Common myeloid progenitor, CD34-positive (primary cell): ENCODE measurements around the gene S100PBP.

Experiments
- CTCF ChIA-PET: fragments of 350-600 bp; sonication (Branson Sonifier 250); formaldehyde crosslinking; loops from one replicate; lab custom pipeline; 2021; ENCODE audit warnings: antibody characterized with exemption; lab: Charles Lee
- POLR2A ChIA-PET: fragments of 350-600 bp; sonication (Branson Sonifier 250); formaldehyde crosslinking; loops from one replicate; lab custom pipeline; 2021; ENCODE audit warnings: antibody characterized with exemption; lab: Charles Lee
- DNase-seq, 3 donors: peaks; one replicate each; pipeline versions ENCODE4 v3.0.0 to v3.0.0-alpha.2; 2013
- H3K27ac ChIP-seq, 2 experiments: 1 replicate in 1 of 2; 2 replicates in 1 of 2; pipeline ENCODE4 v1.7.0; 2013; ENCODE audit warnings: inconsistent platforms in 2 of 2, low read length in 2 of 2, mild to moderate bottlenecking in 2 of 2, low read depth in 1 of 2, moderate library complexity in 1 of 2; ENCODE audit not compliant: severe bottlenecking in 2 of 2, insufficient read depth in 1 of 2, poor library complexity in 1 of 2
- H3K27me3 ChIP-seq, 5 experiments: replicated peaks in 2 of 5; 1 replicate in 3 of 5; 2 replicates in 2 of 5; pipeline versions ENCODE4 v1.6.1 to v1.7.0; 2013; ENCODE audit warnings: low read length in 4 of 5, mild to moderate bottlenecking in 2 of 5, moderate library complexity in 2 of 5, inconsistent platforms in 1 of 5; ENCODE audit not compliant: insufficient read depth in 5 of 5, control insufficient read depth in 4 of 5
- H3K36me3 ChIP-seq, 4 experiments: 1 replicate in 2 of 4; 2 replicates in 2 of 4; pipeline versions ENCODE4 v1.6.1 to v1.7.0; 2013; ENCODE audit warnings: low read length in 3 of 4, control low read depth in 1 of 4, mild to moderate bottlenecking in 1 of 4; ENCODE audit not compliant: control insufficient read depth in 4 of 4, insufficient read depth in 4 of 4
- H3K4me1 ChIP-seq, 4 experiments: 1 replicate in 3 of 4; 2 replicates in 1 of 4; pipeline versions ENCODE4 v1.6.1 to v1.7.1; 2013; ENCODE audit warnings: low read length in 3 of 4, mild to moderate bottlenecking in 3 of 4, control low read depth in 1 of 4, inconsistent platforms in 1 of 4, moderate library complexity in 1 of 4; ENCODE audit not compliant: control insufficient read depth in 4 of 4, insufficient read depth in 4 of 4; ENCODE audit errors: control extremely low read depth in 1 of 4
- H3K4me3 ChIP-seq, 7 experiments: 1 replicate in 4 of 7; 2 replicates in 3 of 7; pipeline versions ENCODE4 v1.5.1 to v1.7.0; 2013; ENCODE audit warnings: mild to moderate bottlenecking in 7 of 7, low read length in 6 of 7, moderate library complexity in 6 of 7, inconsistent platforms in 2 of 7, low read depth in 2 of 7, control low read depth in 1 of 7; ENCODE audit not compliant: insufficient read depth in 4 of 7, control insufficient read depth in 1 of 7; ENCODE audit errors: extremely low read depth in 1 of 7
- H3K9me3 ChIP-seq, 5 experiments: 1 replicate in 4 of 5; 2 replicates in 1 of 5; pipeline versions ENCODE4 v1.6.1 to v1.7.1; 2013; ENCODE audit warnings: low read length in 4 of 5, mild to moderate bottlenecking in 2 of 5, inconsistent platforms in 1 of 5, low read depth in 1 of 5, moderate library complexity in 1 of 5; ENCODE audit not compliant: control insufficient read depth in 4 of 5, insufficient read depth in 2 of 5; ENCODE audit errors: control extremely low read depth in 1 of 5
- WGBS: methylation state at CpG from one replicate; pipeline ENCODE4 v1.1.5; 2013; ENCODE audit not compliant: insufficient coverage; 5-methylcytosine and 5-hydroxymethylcytosine counted together

S100PBP gene

DNA sequence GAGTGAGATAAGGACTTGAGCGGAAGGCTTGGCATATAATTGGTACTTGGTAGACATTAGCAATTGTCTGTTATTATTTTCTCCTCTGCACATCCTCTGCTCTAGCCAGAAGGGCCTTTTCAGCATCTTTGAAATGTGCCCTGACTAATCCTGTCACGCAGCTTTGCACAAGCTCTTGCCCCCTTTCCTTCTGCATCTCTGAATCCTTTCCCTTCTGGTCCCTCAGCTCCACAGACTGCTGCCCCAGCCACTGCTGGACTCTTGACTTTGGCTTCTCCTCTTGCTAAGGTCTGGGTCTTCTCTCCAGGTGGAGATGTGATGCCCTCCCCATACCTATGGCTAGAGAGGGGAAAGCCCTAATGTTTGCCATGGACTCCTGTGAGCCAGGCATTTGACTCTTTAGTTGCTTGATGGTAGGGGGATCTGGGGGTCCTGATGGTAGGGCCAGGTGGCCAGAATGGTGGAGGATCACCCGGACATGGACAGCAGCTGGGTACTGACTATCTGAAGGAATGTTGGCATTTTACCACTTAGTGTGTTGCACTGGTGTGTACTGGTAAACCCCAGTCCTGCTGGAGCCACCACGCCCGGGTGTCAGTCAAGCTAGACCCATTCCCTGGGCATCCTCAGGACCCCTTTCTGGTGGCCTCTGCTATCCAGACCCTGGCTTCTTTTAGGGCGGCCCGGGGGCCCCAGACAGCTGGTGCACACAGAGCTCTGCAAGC is 73.2 kb downstream of the S100PBP start:
- H3K36me3 ChIP-seq = no peaks in the 10 kb centered on the region
- ChIA-PET CTCF (interaction anchor here (1.0 to 5.2 kb wide), 9 partner anchors 9 to 196 kb away, joined by 3 to 23 read pairs (median 6); no protein-coding TSS in a partner anchor), POLR2A (no interaction called here)
- no peak overlapping the region for H3K4me3 ChIP-seq
- no peak overlapping the region for H3K27ac ChIP-seq
- DNase-seq = no peak
- H3K27me3 ChIP-seq = peaks cover 0 to 98% (median 37%) of the 10 kb centered on the region in 5 experiments
- H3K4me1 ChIP-seq = peaks cover 0 to 24% (median 17%) of the 10 kb centered on the region in 4 experiments
- peaks cover 0 to 5% (median 0%) of the 10 kb centered on the region in 5 experiments for H3K9me3 ChIP-seq
- 92% methylated on average over 5 of the region's 7 CpGs for WGBS

DNA sequence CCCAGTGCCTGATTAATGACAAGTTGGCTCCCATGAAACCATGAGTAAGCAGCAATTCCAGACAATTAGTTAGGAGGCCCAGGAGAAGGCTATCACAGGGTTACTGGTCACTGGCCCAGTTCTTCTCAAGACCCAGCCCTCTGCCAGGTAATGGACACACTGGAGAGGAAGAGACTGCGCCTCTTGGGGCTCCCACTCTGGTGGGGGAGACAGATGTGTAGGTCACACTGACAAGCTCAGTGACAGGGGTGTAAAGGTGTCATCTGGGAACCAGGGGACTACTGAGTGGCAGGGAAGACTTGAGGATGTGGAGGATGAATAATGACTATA is 73.8 kb downstream of the S100PBP start:
- DNase-seq = no peak
- H3K9me3 ChIP-seq = peaks cover 0 to 5% (median 0%) of the 10 kb centered on the region in 5 experiments
- H3K4me3 ChIP-seq = no peak overlapping the region
- no peaks in the 10 kb centered on the region for H3K36me3 ChIP-seq
- peaks cover 0 to 98% (median 37%) of the 10 kb centered on the region in 5 experiments for H3K27me3 ChIP-seq
- WGBS = no CpG with 5 or more reads among the region's 1 CpG
- H3K27ac ChIP-seq = no peak overlapping the region
- ChIA-PET CTCF (interaction anchor here (1.0 to 5.2 kb wide), 7 partner anchors 9 to 195 kb away, joined by 3 to 23 read pairs (median 8); no protein-coding TSS in a partner anchor), POLR2A (no interaction called here)
- peaks cover 0 to 21% (median 12%) of the 10 kb centered on the region in 4 experiments for H3K4me1 ChIP-seq

DNA sequence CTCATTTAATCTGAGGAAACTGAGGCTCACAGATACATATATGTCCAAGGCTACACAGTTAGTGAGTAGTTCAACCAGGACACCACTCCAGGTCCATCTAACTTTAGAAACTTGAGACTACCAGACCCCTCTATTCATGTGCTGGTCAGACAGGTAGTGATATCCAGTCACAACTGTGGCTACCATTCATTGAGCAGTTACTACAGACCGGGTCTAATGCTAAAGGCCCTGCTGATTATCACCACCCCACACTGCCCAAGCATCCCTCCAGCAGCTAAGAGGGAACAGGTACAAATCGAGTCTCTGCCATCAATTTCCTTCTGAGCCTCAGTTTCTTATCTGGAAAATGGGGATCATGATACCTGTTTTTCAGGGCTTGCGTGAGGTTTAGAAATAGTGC is 74.2 kb downstream of the S100PBP start:
- no peaks in the 10 kb centered on the region for H3K36me3 ChIP-seq
- WGBS = 96% methylated on average over 3 of the region's 3 CpGs
- DNase-seq = no peak

GRCh38 chr1:32892368-32893197 is 75.1 kb downstream of the S100PBP start:
- Histone ChIP-seq H3K27me3 (peaks cover 0 to 93% (median 40%) of the 10 kb centered on the region in 5 experiments), H3K4me3 (peak overlapping the region in 5 of 7 experiments; percentile 6 to 67 (median 52)), H3K9me3 (peaks cover 0 to 5% (median 0%) of the 10 kb centered on the region in 5 experiments), H3K4me1 (peaks cover 0 to 16% (median 11%) of the 10 kb centered on the region in 4 experiments), H3K36me3 (no peaks in the 10 kb centered on the region), H3K27ac (no peak overlapping the region)
- ChIA-PET CTCF (interaction anchor here (0.8 to 5.2 kb wide), 13 partner anchors 9 to 194 kb away, joined by 3 to 23 read pairs (median 4); no protein-coding TSS in a partner anchor), POLR2A (no interaction called here)
- WGBS = 25% methylated on average over 34 of the region's 49 CpGs
- peak; percentile 58 to 74 (median 73) for DNase-seq

More for the DNA sequence above, 74.2 kb downstream of the S100PBP start:
- peaks cover 0 to 97% (median 41%) of the 10 kb centered on the region in 5 experiments for H3K27me3 ChIP-seq
- peaks cover 0 to 21% (median 12%) of the 10 kb centered on the region in 4 experiments for H3K4me1 ChIP-seq
- ChIA-PET CTCF (interaction anchor here (0.8 to 5.2 kb wide), 7 partner anchors 8 to 195 kb away, joined by 3 to 23 read pairs (median 8); no protein-coding TSS in a partner anchor), POLR2A (no interaction called here)
- H3K27ac ChIP-seq = no peak overlapping the region
- no peak overlapping the region for H3K4me3 ChIP-seq
- H3K9me3 ChIP-seq = peaks cover 0 to 5% (median 0%) of the 10 kb centered on the region in 5 experiments

DNA sequence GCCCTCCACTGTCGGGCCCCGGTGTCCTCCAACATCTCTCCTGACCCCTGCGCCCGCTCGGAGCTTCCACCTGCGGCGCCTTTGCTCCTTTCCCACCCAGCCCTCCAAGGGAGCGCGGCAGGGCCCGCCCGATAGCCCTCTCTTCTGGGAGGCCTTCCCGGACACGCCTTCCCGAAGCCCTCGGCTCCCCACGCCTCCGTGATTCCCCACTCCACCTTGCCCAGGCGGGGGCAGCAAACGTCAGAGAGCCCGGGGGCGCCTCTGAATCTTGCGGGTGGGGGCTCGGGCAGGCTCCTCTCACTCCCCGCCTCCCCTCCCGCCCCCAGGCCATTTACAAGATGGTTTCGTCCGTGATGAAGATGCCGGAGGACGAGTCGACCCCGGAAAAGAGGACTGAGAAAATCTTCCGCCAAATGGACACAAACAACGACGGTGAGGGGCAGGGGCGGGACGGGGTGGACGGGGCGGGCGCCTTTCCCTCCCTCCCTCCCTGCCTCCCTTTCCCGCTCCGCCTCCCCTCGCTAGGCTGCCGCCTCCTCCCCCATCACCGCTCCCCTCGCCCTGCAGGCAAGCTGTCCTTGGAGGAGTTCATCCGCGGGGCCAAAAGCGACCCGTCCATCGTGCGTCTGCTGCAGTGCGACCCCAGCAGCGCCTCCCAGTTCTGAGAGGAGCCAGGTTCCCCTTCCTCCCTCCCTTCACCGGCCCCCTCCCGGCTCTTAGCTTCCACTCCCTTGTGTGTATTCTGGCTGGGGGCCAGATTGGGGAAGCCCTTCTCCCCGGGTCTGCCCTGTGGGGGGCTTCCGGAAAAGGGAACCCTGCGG is 76.0 kb downstream of the S100PBP start:
- Histone ChIP-seq H3K4me1 (peaks cover 0 to 16% (median 11%) of the 10 kb centered on the region in 4 experiments), H3K27ac (no peak overlapping the region), H3K9me3 (peaks cover 0 to 5% (median 0%) of the 10 kb centered on the region in 5 experiments), H3K4me3 (peak overlapping the region in 6 of 7 experiments; percentile 6 to 67 (median 40)), H3K27me3 (peaks cover 0 to 89% (median 41%) of the 10 kb centered on the region in 5 experiments), H3K36me3 (no peaks in the 10 kb centered on the region)
- CTCF ChIA-PET = interaction anchor here (0.8 to 5.2 kb wide), 10 partner anchors 12 to 193 kb away, joined by 3 to 23 read pairs (median 6); no protein-coding TSS in a partner anchor
- WGBS = 1% methylated on average over 46 of the region's 58 CpGs
- no peak for DNase-seq
- POLR2A ChIA-PET = no interaction called here

DNA sequence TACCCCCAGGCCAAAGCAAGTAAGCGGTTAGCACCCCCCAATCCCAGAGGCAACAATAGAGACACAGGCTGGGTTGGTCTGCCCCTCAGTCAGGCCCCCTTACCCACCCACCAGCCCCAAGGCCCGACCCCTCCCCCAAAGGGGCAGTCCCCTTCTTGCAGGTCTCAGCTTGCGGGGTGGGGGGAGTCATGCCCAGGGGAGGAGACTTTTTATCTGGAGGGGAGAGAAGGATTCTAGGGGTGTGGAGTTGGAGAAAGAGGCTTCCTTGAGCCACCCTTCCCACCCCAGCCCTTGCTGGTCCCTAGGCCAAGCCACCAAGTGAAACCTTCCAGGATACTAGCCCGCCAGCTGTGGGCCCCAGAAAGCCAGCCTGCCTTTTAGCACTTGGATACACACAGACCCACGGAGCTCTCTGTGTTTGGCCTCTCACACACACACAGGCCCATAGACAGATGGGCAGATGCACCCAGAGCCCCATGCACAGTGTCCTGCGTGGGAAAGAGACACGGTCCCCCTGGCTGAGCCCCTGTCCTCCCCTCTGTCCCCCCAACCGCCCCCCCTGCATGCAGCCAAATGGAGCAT is 76.7 kb downstream of the S100PBP start:
- 100% methylated on average over 1 of the region's 8 CpGs for WGBS
- CTCF ChIA-PET = interaction anchor here (1.1 to 5.2 kb wide), 3 partner anchors 18 to 43 kb away, joined by 3 to 23 read pairs (median 8); no protein-coding TSS in a partner anchor
- H3K36me3 ChIP-seq = no peaks in the 10 kb centered on the region
- no peak overlapping the region for H3K4me3 ChIP-seq
- no peak overlapping the region for H3K27ac ChIP-seq
- H3K9me3 ChIP-seq = peaks cover 0 to 5% (median 0%) of the 10 kb centered on the region in 5 experiments
- DNase-seq = no peak
- H3K4me1 ChIP-seq = peaks cover 0 to 16% (median 11%) of the 10 kb centered on the region in 4 experiments
- POLR2A ChIA-PET = no interaction called here
- H3K27me3 ChIP-seq = peaks cover 0 to 88% (median 39%) of the 10 kb centered on the region in 5 experiments
